GM21737 (cell line): ENCODE data around the gene TAS1R1.

Experiments used
- ATAC-seq: cut with Tn5 transposase; IDR thresholded peaks from one replicate; pipeline ENCODE4 v1.9.1; 2021; ENCODE audit warnings: mild to moderate bottlenecking, moderate library complexity; ENCODE audit not compliant: unreplicated experiment

Gene TAS1R1

DNA sequence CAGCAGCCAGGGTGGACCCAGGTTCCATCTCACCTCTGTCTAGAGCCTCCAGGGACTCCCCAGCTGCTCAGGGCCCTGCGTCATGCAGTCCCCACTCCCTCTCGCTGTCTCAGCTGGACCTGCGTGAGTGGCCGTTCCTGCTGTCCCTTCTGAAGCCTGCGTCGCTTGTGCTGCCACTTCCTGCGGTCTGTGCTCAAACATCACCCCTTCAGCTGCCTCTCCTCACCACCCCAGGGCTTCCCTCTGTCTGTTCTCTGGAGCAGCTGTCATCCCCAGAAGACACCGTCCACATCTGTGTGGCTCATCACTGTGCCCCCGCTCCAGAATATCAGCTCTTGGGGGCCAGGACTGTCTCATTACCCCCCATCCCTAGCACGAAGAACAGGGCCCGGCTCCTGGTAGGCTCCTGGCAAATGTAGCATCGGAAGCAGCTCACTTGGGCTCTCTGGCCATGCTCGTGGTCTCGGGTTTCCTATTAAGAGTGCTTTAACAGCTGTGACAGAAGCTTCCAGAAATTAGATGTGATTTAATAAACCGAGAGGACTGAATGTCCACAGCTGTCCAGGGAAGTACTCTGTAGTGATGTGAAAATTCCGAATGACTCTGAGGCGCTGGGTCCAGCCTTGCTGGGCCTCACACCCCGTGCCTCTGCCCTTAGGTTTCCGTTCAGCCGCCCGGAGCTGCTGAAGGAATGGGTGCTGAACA is 72.9 kb downstream of the TAS1R1 start:
- ATAC-seq = no peak

DNA sequence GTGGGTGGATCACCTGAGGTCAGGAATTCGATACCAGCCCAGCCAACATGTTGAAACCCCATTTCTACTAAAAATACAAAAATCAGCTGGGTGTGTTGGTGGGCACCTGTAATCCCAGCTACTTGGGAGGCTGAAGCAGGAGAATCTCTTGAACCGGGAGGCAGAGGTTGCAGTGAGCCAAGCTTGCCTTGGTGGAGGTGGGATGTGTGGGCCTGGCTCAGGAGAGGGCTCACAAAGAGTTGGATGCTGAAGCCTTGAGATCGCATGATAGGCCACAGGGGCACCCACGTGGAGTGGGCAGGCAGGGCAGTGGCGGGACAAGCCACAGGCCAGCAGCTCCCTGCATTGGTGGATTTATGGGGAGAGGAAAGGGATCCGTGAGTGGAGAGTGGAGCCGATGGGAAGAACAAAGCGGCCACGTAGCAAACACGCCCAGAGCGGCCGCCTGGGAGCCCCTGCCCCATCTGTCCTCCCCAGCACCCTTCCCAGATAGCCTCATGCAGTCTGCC is 73.9 kb downstream of the TAS1R1 start:
- no peak for ATAC-seq
